Epithelial cell of prostate (primary cell): ENCODE measurements around the gene TAF11L10.
"Not testable (repeated sequence)": the region's sequence is repeated elsewhere in the genome, so short reads cannot be mapped to it uniquely, and the experiment has no call there.

ENCODE experiments used
- DNase-seq: peaks from one replicate; pipeline ENCODE4 v3.0.0-alpha.2; 2011; ENCODE audit warnings: low read depth, low spot score
- H3K27ac ChIP-seq: fragments of 450-650 bp; 2 replicates; pipeline ENCODE4 v1.5.1; 2017; ENCODE audit warnings: mild to moderate bottlenecking

Gene TAF11L10

DNA sequence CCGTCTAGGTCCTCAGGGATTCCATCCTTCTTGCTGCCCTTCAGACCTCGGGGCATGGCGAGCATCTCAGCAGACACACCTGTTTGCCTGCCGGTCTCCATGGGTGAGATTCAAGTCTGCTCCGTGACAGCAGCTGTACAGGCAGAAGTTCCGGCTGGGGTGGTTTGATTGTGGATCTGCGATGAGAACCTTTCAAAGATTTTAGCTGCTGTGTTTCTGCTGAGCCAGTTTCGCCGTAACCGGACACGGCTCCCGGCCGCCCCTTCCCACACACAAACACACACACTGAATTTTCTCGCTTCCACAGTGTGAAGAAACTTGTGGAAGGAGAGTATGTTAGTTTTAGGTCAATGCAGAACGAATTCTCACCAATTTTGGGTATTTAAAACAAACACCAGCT lies at the start of gene TAF11L10:
TSS of gene TAF11L10 (minus strand) at position 101 of the 400 bp plus-strand sequence.
- H3K27ac ChIP-seq, DNase-seq: not testable (repeated sequence)

DNA sequence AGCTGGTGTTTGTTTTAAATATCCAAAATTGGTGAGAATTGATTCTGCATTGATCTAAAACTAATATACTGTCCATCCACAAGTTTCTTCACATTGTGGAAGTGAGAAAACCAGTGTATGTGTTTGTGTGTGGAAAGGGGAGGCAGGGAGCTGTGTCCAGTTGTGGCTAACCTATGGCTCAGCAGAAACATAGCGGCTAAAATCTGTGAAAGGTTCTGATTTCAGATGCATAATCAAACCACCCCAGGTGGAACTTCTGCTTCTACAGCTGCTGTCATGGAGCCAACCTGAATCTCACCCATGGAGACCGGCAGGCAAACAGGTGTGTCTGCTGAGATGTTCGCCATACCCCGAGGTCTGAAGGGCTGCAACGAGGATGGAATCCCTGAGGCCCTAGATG lies 36.5 kb upstream of the TAF11L10 start, which contains the start of gene TAF11L14:
TSS of gene TAF11L14 (plus strand) at position 301 of the 400 bp plus-strand sequence.
- no peak for DNase-seq
- H3K27ac ChIP-seq, result no peak within 1 kb of the TSS

GRCh38 chr5:17631788-17632187 lies 34.2 kb upstream of the TAF11L10 start, which contains the start of gene TAF11L13:
TAF11L13 (plus strand) TSS chr5:17632088.
- not testable (repeated sequence) for DNase-seq

GRCh38 chr5:17625686-17626085 lies 28.1 kb upstream of the TAF11L10 start:
- DNase-seq, result no peak
- no peak overlapping the region for H3K27ac ChIP-seq

More at GRCh38 chr5:17631788-17632187, 34.2 kb upstream of the TAF11L10 start, which contains the start of gene TAF11L13:
- not testable (repeated sequence) for H3K27ac ChIP-seq

- H3K27ac ChIP-seq, result no peak overlapping the region
- DNase-seq, result no peak
Measured at GRCh38 chr5:17620627-17621026, 23.0 kb upstream of the TAF11L10 start.

GRCh38 chr5:17619354-17619753 lies 21.7 kb upstream of the TAF11L10 start:
- no peak for DNase-seq
- no peak overlapping the region for H3K27ac ChIP-seq

DNA sequence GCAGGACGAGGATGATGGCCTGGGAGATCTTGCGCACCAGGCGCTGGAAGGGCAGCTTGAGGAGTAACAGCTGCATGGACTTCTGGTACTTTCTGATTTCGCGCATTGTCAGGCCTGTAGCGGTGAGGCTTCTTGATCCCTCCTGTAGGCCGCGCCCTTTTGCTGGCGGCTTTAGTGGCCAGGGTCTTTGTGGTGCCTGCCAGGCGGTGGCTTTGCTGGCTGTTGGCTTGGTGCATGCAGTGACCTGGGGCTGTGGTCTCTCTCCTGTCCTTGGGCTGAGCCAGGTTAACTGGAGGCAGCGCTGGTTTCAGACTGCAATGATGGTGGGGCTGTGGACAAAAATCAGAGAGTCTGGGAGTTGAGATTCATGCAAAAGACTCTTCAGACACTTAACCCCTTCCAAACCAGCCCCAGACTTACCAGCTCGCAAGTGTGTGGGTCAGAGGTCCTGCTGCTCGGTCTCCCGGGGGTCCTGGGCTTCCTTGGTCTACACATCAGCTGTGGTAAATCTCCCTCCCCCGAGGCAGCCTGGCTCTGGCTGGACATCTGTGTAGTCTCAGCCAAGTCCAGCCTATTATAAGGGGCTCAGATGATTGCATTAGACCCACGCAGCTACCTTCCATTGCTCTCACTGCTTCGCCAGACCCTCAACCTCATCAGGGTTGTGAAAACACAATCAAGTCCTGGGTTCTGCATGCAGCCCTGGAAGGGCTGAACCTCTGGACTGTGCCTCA lies 17.4 kb upstream of the TAF11L10 start:
- DNase-seq, result no peak
- no peak overlapping the region for H3K27ac ChIP-seq

- DNase-seq, H3K27ac ChIP-seq: not testable (repeated sequence)
Measured at GRCh38 chr5:17610092-17610491, 12.5 kb upstream of the TAF11L10 start, which contains the start of gene TAF11L12. TAF11L12 (plus strand) TSS chr5:17610392.

- not testable (repeated sequence) for DNase-seq, H3K27ac ChIP-seq
Measured at GRCh38 chr5:17607461-17607860, 9.8 kb upstream of the TAF11L10 start.

- DNase-seq, result no peak
Measured at GRCh38 chr5:17604951-17605350, 7.3 kb upstream of the TAF11L10 start.

DNA sequence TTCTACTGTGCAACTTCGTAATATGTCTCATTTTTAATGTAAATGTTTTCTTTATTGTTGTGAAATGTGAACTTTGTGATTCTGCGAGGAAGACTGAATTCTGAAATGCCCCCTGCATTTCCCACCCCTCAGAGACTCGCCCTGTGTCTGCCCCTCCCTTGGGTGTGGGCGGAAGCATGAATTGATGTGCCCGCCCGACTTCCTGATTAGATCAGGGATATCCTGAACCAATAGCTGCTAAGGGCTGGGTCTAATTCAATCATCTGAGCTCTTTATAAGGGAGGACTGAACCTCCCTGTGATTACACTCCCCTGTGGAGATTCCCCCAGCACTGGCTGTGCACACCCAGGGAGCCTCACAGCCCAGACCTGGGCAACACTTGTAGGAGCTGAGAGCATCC lies 6.3 kb upstream of the TAF11L10 start, which contains the start of gene TAF11L11:
TSS of gene TAF11L11 (plus strand) at position 304 of the 400 bp plus-strand sequence.
- not testable (repeated sequence) for DNase-seq, H3K27ac ChIP-seq

More at GRCh38 chr5:17604951-17605350, 7.3 kb upstream of the TAF11L10 start:
- H3K27ac ChIP-seq, result no peak overlapping the region

- not testable (repeated sequence) for DNase-seq, H3K27ac ChIP-seq
Measured at GRCh38 chr5:17594255-17594654, 3.4 kb downstream of the TAF11L10 start, which contains the start of gene TAF11L9. TAF11L9 (minus strand) TSS chr5:17594394.

DNA sequence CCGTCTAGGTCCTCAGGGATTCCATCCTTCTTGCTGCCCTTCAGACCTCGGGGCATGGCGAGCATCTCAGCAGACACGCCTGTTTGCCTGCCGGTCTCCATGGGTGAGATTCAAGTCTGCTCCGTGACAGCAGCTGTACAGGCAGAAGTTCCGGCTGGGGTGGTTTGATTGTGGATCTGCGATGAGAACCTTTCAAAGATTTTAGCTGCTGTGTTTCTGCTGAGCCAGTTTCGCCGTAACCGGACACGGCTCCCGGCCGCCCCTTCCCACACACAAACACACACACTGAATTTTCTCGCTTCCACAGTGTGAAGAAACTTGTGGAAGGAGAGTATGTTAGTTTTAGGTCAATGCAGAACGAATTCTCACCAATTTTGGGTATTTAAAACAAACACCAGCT lies 6.8 kb downstream of the TAF11L10 start, which contains the start of gene TAF11L8:
TSS of gene TAF11L8 (minus strand) at position 101 of the 400 bp plus-strand sequence.
- DNase-seq, H3K27ac ChIP-seq: not testable (repeated sequence)

- H3K27ac ChIP-seq, DNase-seq: not testable (repeated sequence)
Measured at GRCh38 chr5:17585658-17586057, 12.0 kb downstream of the TAF11L10 start, which contains the start of gene TAF11L7. TAF11L7 (minus strand) TSS chr5:17585758.
